GM19324 (cell line): ENCODE measurements around the gene OPHN1.
A peak's percentile ranks its signal among the peaks of the same experiment; 100 is the strongest.

Experiments
- ATAC-seq: cut with Tn5 transposase; IDR thresholded peaks from one replicate; pipeline ENCODE4 v1.9.1; 2021; ENCODE audit warnings: mild to moderate bottlenecking, moderate library complexity; ENCODE audit not compliant: unreplicated experiment, low FRiP score

Gene OPHN1, protein sequence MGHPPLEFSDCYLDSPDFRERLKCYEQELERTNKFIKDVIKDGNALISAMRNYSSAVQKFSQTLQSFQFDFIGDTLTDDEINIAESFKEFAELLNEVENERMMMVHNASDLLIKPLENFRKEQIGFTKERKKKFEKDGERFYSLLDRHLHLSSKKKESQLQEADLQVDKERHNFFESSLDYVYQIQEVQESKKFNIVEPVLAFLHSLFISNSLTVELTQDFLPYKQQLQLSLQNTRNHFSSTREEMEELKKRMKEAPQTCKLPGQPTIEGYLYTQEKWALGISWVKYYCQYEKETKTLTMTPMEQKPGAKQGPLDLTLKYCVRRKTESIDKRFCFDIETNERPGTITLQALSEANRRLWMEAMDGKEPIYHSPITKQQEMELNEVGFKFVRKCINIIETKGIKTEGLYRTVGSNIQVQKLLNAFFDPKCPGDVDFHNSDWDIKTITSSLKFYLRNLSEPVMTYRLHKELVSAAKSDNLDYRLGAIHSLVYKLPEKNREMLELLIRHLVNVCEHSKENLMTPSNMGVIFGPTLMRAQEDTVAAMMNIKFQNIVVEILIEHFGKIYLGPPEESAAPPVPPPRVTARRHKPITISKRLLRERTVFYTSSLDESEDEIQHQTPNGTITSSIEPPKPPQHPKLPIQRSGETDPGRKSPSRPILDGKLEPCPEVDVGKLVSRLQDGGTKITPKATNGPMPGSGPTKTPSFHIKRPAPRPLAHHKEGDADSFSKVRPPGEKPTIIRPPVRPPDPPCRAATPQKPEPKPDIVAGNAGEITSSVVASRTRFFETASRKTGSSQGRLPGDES

DNA sequence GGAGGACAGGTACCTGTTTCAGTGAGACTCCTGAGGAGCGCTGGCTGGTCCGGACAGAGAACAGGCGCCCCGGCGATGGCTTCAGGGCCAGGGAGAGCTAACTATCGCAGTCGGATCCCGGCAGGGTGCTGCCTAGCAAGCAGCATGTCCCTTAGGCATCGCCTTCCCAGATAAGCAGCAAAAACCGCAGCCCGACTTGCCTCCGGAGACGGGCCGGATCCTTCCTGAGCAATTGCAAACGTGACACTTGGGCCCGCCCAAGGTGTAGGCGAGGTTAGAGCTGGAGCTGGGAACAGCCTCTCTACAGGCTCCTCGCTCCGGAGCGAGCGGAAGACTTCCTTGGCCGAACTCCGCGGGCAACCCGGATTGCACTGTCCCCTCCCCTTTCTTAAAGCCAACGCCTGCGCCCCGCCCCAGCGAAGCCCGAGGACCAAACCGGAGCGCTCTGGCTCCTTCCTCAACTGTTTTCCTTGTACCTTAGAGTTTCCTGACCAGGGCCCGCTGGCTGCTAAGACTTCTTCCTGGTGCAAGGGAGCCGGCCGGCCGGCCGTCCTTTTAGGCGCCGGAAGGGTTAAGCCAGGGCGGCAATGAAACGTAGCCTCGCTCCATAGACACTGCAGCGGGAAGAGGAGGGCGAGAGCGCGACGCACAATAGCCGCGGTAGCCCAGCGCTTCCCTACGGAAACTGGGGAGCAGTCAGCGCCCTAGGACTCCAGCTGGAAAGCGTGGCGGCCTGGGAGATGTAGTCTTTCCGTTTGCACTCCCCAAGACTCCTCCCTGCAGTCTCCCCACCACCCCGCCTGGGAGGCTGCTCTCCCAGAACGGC is at the start of gene OPHN1:
TSS of gene OPHN1 (minus strand) at position 341 of the 826 bp plus-strand sequence. CDS start 475 bp downstream, outside the sequence.
- no peak for ATAC-seq

DNA sequence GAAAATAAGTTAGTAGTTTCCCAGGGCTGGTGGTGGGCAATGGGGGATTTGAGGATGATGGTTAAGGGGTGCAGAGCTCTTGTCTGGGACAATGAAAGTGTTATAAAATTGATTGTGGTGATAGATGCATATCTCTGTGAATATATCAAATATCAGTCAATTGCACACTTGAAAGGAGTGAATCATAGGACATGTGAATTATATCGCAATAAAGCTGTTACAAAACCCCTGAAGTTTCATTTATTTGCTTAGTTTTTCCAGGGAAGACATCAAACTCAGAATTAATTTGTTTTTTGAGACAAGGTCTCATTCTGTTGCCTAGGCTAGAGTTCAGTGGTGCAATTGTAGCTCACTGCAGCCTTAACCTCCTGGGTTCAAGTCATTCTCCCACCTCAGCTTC is 47.7 kb upstream of the OPHN1 start:
- ATAC-seq = no peak

DNA sequence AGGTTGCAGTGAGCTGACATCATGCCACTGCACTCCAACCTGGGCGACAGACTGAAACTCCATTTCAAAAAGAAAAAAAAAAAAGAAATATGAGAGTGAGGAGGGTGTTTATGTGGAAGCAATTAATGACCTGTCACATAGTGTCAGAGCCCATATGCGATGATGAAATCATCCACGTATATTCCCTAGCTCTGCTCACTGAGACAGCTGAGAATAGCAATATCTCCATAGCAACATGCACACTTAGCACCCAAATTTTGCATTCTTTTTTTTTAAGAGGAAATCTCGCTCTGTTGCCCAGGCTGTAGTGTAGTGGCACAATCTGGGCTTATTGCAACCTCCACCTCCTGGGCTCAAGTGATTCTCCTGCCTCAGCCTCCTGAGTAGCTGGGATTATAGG is 31.5 kb upstream of the OPHN1 start:
- ATAC-seq = no peak

DNA sequence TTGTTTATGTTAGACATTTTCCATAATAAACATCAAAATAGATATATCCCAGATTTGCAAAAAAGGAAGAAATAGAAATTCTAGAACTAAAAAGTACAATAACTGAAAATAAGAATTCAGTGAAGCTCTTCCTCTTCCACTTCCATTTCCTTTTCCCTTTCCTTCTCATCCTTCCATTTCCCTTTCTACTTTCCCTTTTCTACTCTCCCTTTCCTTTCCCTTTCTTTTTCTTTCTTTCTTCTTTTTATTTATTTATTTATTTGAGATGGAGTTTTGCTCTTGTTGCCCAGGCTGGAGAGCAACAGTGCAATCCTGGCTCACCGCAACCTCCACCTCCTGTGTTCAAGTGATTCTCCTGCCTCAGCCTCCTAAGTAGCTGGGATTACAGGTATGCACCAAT is 30.6 kb upstream of the OPHN1 start:
- ATAC-seq = no peak

DNA sequence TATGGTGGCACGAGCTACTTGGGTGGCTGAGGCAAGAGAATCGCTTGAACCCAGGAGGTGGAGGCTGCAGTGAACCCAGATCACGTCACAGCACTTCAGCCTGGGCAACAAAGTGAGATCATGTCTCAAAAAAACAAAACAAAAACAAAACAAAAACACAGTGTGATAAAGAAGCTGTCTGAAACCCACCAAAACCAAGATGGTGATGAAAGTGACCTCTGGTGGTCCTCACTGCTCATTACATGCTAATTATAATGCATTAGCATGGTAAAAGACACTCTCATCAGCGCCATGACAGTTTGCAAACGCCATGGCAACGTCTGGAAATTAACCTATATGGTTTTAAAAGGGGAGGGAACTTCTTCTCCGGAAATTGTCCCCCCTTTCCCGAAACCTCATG is 29.4 kb upstream of the OPHN1 start:
- peak; percentile 63 for ATAC-seq

DNA sequence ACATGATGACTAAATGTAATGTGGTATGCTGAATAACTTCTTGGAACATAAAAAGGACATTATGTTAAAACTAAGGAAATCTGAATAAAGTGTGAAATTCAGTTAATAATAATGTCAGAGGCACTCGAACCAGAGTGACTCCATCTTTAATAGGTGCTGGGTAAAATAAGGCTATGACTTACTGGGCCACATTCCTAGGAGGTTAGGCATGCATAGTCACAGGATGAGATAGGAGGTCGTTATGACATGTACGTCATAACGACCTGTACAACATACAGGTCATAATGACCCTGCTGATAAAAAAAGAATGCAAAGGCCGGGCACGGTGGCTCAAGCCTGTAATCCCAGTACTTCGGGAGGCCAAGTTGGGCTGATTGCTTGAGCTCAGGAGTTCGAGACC is 28.9 kb upstream of the OPHN1 start:
- no peak for ATAC-seq

DNA sequence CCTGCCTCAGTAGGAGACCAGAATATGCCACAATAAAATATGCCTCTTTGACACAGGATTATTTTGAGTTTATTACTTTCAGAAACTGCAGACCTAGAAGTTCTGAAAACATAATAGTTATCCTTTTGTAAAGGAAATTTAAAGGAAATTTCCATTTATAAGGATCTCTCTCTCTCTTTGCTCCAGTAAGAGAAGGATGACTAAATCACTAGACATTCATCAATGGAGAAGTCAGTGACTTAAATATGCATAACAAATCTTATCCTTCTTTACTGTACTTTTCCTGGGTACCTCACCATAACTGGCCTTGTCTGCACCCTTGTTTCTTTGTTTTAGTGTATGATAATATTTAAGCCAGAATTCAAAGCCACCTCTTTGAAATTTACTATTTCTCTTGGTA is 28.3 kb upstream of the OPHN1 start:
- ATAC-seq = no peak

DNA sequence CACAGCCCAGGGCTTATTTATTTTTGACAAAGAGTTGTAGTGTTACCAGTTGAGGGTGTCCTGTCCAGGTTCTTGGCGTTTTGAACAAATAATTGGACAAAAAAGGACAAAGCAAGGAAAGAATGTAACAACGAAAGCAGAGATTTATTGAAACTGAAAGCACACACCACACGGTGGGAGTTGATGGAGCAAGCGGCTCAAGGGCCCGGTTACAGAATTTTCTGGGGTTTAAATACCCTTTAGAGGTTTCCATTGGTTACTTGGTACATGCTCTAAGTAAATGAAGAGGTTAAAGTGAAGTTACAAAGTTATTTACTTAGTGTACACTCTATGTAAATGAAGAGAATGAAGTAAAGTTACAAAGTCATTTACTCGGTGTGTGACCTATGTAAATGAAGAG is 27.8 kb upstream of the OPHN1 start:
- no peak for ATAC-seq

DNA sequence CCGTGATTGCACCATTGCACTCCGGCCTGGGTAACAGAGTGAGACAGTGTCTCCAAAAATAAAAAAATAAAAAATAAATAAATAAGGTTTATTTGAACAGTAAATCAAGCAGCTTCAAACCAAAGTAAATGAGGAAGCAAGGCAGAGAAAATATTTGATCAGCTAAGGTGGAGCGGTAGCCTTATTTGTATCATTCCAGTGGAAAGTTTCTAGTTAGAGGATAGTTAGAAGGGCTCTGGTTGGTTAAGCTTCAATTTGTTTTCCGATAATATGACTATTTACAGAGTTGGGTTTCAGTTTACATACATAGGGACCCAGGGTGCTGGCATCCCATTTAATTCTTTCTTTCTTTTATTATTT is 21.8 kb upstream of the OPHN1 start:
- no peak for ATAC-seq

DNA sequence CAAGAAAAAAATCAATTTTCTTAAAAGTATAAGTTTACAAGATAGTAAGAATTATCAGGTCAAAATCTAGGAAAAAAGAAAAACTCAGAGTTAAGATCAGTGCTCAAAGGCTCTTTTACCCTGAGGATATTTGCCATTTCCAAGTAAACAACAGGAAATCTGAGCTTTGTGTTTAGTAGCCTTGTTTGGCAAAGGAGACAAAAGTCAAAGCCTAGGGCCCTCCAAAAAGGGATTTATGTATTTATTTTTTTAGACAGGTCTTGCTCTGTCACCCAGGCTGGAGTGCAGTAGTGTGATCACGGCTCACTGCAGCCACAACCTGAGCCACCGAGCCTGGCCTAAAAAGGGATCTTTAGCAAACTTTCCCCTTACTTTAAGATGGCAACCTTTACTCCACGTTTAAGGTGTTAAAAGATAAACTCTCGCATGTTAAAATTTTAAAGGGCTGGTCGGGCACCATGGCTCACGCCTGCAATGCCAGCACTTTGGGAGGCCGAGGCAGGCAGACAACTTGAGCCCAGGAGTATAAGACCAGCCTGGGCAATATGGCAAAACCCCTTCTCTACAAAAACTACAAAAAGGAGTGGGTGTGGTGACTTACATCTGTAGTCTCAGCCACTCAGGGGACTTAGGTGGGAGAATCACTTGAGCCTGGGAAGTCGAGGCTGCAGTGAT is 21.3 kb upstream of the OPHN1 start:
- no peak for ATAC-seq

DNA sequence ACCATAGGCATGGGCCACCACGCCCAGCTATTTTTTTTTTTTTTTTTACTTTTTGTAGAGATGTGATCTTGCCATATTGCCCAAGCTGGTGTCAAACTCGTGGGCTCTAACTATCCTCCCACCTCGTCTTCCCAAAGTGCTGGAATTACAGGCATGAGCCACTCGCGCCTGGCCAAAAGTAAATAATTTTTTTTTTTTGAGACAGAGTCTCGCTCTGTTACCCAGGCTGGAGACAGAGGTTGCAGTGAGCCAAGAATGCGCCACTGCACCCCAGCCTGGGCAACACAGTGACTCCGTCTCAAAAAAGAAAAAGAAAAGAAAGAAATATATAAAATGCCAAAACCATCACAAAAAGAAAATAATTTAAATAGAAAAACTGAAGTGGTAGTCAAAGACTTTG is 18.4 kb upstream of the OPHN1 start:
- ATAC-seq = no peak

DNA sequence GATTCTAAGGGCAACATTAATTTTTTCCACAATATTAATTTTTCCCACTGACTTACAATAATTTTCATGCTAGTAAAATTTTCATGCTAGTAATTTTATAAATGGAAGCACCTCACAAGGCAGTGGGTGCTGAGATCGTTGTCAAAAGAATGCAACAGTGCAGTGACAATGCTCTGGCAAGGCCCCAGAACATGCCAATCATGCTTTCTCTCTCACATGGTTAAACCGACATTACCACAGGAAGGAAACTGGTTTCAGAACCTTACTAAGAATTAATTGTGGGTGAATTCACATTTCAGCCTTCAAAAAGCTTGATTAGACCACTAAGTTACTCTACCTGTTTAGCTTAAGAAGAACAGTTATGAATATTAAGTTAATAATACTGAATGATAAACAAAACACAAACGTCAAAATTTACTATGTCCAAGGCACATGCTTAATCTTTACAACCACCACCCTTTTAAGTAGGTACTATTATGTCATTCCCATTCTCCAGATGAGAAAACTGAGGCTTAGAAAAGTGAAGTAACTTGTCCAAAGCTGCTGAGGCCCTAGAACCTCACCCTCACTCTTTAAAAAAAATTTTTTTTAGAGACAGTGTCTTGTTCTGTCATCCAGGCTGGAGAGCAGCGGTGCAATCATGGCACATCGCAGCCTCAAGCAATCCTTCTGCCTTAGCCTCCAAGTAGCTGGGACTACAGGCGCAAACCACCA is 10.0 kb upstream of the OPHN1 start:
- no peak for ATAC-seq

DNA sequence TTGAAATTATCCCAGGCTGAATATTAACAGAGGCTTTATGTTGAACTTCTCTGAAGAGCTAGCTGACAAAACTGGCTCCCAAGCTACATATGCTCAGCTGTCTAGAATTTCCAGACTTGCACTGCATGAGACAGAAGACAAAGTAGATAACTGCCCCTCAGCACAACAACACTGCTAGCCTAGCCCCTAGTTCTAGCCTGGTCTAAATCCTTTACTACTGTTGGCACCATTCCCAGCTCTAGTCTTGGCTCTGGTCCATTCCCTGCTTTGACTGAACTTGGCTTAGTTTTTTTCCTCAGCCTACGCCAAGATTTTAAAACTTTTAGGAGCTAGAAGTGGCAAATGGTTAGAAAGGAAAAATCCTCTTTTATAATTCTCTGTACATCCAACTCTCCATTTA is 7.6 kb upstream of the OPHN1 start:
- no peak for ATAC-seq

DNA sequence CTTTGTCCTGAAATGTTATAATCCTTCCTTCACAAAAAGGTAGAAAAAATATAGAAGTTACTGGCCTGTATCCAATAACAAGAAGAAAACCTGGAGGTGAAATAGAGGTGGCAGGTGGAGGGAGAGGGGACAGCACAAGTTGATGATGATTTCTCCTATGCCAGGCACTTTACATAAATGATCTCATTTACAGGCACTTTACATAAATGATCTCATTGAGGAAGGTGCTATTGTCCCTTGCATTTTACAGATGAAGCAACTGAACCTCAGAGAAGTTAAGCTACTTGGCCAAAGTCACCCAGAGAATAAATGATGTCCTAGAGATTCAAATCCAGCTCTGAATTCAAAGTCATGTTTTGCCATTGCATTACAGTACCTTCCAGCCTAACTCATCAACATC is 7.1 kb upstream of the OPHN1 start:
- ATAC-seq = no peak

DNA sequence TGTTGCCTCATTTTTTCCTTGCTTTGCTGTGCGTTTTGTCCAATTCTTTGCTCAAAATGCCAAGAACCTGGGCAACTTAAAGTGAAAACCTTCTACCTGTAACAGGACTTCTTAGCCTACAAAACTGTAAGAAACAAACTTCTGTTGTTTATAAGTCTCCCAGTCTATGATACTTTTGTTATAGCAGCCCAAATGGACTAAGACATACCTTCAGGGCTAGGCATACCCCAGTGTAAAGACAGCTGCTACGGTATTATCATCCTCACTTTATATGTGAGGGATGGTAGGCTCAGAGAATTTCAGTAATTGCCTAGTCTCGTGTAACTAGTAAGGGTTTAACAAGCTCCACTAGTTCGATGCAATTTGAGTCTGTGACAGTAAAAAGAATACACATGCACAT is 6.0 kb upstream of the OPHN1 start:
- ATAC-seq = no peak

DNA sequence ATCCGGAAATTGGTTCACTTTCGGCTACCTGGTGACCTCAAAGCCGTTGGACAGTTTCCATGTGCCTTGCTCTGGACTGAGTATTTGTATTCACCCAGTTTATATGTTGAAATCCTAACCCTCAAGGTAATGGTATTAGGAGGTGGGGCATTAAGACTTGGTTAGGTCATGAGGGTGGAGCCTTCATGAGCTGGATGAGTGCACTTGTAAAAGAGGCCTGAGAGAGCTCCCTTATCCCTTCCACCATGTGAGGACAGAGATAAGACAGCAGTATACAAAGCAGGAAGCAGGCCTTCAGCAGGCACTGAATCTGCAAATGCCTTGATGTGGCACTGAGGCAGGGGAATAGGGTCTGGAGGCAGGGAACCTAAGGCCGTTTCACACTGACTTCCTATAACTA is 5.3 kb upstream of the OPHN1 start:
- no peak for ATAC-seq

DNA sequence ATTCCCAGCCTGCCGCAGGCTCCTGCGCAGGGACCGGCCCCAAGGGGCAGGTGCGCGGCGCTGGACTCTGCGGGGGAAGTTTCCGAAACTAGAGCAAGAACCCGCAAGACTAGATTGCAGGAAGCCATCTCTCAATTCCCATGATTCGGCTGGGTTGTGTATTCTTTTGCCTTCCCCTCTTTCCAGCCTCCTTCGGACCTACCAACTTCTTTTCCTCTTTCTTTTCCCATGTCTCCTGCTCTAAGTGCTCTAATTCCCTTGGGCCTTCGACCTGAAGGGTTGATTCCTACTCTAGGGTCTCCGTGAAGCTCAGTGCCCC is 645 bp upstream of the OPHN1 start:
- no peak for ATAC-seq

DNA sequence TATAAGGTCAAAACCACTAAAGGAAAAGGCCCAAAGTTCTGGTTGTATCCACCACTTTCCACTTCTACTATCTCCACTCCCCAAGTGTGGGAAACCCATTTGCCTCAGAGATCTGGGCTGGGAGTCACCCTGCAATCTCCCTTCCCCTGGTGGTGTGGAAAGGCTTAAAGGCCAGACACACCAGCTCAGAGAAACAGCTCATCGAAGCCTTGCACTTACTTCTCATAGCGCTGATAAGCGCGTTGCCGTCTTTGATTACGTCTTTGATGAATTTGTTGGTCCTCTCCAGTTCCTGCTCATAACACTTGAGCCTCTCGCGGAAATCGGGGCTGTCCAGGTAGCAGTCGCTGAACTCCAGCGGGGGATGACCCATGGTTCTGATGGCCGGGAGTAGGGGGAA is 647 bp downstream of the OPHN1 start:
- no peak for ATAC-seq

DNA sequence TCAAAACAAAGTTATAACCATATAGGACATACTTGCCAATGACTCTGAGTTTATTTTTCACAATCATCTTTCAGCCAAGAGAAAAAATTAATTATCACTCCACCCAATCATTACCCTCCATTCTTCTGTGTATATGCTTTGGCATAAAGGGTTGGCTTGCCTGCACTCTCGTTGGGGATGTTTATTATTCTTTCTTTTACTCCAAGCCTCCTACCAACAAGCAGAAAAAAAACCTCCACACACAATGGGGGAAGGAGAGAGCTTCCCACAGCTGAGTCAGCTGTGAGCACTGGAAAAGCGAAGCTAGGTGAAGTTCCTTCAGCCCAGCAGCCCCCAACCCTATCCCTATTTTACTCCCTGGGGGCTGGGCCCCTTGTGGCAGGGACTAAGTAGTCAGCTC is 1.5 kb downstream of the OPHN1 start:
- no peak for ATAC-seq

DNA sequence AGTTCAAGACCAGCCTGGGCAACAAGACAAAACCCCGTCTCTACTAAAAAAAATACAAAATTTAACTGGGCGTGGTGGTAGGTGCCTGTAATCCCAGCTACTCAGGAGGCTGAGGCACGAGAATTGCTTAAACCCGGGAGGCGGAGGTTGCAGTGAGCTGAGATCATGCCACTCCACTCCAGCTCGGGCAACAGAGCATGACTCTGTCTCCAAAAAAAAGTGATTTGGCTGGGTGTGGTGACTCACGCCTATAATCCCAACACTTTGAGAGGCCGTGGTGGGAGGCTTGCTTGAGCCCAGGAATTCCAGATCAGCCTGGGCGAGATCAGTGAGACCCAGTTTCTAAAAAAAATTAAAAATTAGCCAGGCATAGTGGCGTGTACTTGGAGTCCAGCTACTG is 4.1 kb downstream of the OPHN1 start:
- ATAC-seq = no peak
